HG02798 (cell line): ENCODE data around the gene MEIS3.

Experiments
- ATAC-seq: cut with Tn5 transposase; IDR thresholded peaks from one replicate; pipeline ENCODE4 v1.9.1; 2021; ENCODE audit warnings: mild to moderate bottlenecking; ENCODE audit not compliant: unreplicated experiment, poor library complexity

MEIS3 gene

GRCh38 chr19:47419030-47419783, at the start of gene MEIS3:
MEIS3 (minus strand) TSS chr19:47419527; CDS start chr19:47419081, 446 bp downstream.
- ATAC-seq, result no peak

- ATAC-seq, result no peak
Measured at GRCh38 chr19:47467914-47468313, 48.6 kb upstream of the MEIS3 start.

- no peak for ATAC-seq
Measured at GRCh38 chr19:47465957-47466356, 46.6 kb upstream of the MEIS3 start.

GRCh38 chr19:47464675-47465419, 45.5 kb upstream of the MEIS3 start:
- no peak for ATAC-seq

- ATAC-seq, result no peak
Measured at GRCh38 chr19:47461876-47462275, 42.5 kb upstream of the MEIS3 start.

- no peak for ATAC-seq
Measured at GRCh38 chr19:47459477-47459876, 40.1 kb upstream of the MEIS3 start.

- no peak for ATAC-seq
Measured at GRCh38 chr19:47458672-47459071, 39.3 kb upstream of the MEIS3 start.

- no peak for ATAC-seq
Measured at GRCh38 chr19:47456721-47457474, 37.6 kb upstream of the MEIS3 start.

GRCh38 chr19:47450478-47450877, 31.2 kb upstream of the MEIS3 start:
- no peak for ATAC-seq

GRCh38 chr19:47448360-47448727, 29.0 kb upstream of the MEIS3 start:
- no peak for ATAC-seq

GRCh38 chr19:47447470-47448359, 28.4 kb upstream of the MEIS3 start:
- ATAC-seq, result no peak

- ATAC-seq, result no peak
Measured at GRCh38 chr19:47446534-47447469, 27.5 kb upstream of the MEIS3 start.

- ATAC-seq, result no peak
Measured at GRCh38 chr19:47445937-47446402, 26.6 kb upstream of the MEIS3 start.

- ATAC-seq, result no peak
Measured at GRCh38 chr19:47445527-47445926, 26.2 kb upstream of the MEIS3 start.

- ATAC-seq, result no peak
Measured at GRCh38 chr19:47444388-47444821, 25.1 kb upstream of the MEIS3 start.

GRCh38 chr19:47443331-47443730, 24.0 kb upstream of the MEIS3 start:
- no peak for ATAC-seq

- no peak for ATAC-seq
Measured at GRCh38 chr19:47438793-47439220, 19.5 kb upstream of the MEIS3 start.

GRCh38 chr19:47437500-47437899, 18.2 kb upstream of the MEIS3 start:
- ATAC-seq, result no peak
